Measurements from ENCODE around the gene SLC25A23.

- TF ChIP-seq CTCF (IDR thresholded peaks at IDR 0.05; ENCODE audit: poor library complexity) (no peak), EZH2 (IDR thresholded peaks at IDR 0.05; ENCODE audit: borderline replicate concordance) (no peak), EZH2phosphoT487 (IDR thresholded peaks at IDR 0.05; ENCODE audit: low read depth, severe bottlenecking, unreplicated experiment) (no peak)
Observed at GRCh38 chr19:6458695-6459261, 814 bp downstream of the SLC25A23 start.
